Heart right ventricle (tissue), 16 donors: ENCODE data around the gene PLA2G4C. TPM values are rescaled to one million over a fixed set of nuclear protein-coding genes. Genes with fewer than 3 reads are reported as not detected.

Source experiments
- ATAC-seq, 8 donors: fragments of 200-7000 bp; cut with Tn5 transposase; one replicate each; pipeline ENCODE4 v1.9.1; 2020; ENCODE audit warnings: mild to moderate bottlenecking in 8 of 8, moderate library complexity in 8 of 8, moderate number of reproducible peaks in 1 of 8
- DNase-seq, 2 donors: peaks; one replicate each; pipeline ENCODE4 v3.0.0-alpha.2; 2020
- H3K27ac ChIP-seq, 10 donors: fragments of 200-600 bp; sonication (generic) in 2 of 10; one replicate each; pipeline versions ENCODE4 v1.5.0 to v1.8.0; 2020 to 2022; ENCODE audit warnings: mild to moderate bottlenecking in 3 of 10
- H3K27me3 ChIP-seq, 7 donors: fragments of 200-600 bp; one replicate each; pipeline ENCODE4 v1.8.0; 2021 to 2022; ENCODE audit warnings: mild to moderate bottlenecking in 2 of 7
- H3K36me3 ChIP-seq, 9 donors: fragments of 200-600 bp; sonication (generic) in 1 of 9; one replicate each; pipeline versions ENCODE4 v1.5.0 to v1.8.0; 2020 to 2022; ENCODE audit warnings: mild to moderate bottlenecking in 2 of 9
- H3K4me1 ChIP-seq, 9 donors: fragments of 200-600 bp; sonication (generic) in 1 of 9; one replicate each; pipeline versions ENCODE4 v1.5.0 to v1.8.0; 2020 to 2022; ENCODE audit warnings: mild to moderate bottlenecking in 4 of 9
- H3K4me3 ChIP-seq, 10 donors: fragments of 200-600 bp; sonication (generic) in 2 of 10; one replicate each; pipeline versions ENCODE4 v1.5.0 to v1.8.0; 2020 to 2022; ENCODE audit warnings: mild to moderate bottlenecking in 7 of 10, moderate library complexity in 2 of 10
- H3K9me3 ChIP-seq, 11 donors: fragments of 200-600 bp in 10 of 11; sonication (generic) in 2 of 11; one replicate each; pipeline versions ENCODE4 v1.5.0 to v1.8.0; 2013 to 2022; ENCODE audit warnings: mild to moderate bottlenecking in 2 of 11, control low read depth in 1 of 11, moderate library complexity in 1 of 11
- WGBS, 2 donors: extraction: QIAGEN DNeasy Blood & Tissue Kit; methylation state at CpG; one replicate each; pipeline ENCODE4 v1.1.7; 2013; ENCODE audit warnings: inconsistent platforms in 1 of 2; 5-methylcytosine and 5-hydroxymethylcytosine counted together
- intact Hi-C, 10 donors: fragments of 100-400 bp; cut with DNase I; formaldehyde crosslinking; loops; one replicate each; pipeline versions ENCODE4 v1.11.1 to v1.14.2; 2022
- polyA plus RNA-seq, 2 donors: library from polyadenylated mRNA; stranded (reverse); fragments of 200-250 nt; gene quantifications; one replicate each; pipeline ENCODE4 v1.2.3, GENCODE V29; 2013
- total RNA-seq, 10 donors: library from RNA; stranded (reverse); fragmentation: NEBNext Ultra II Directional in 3 of 10; extraction: Animal tissue kit (Norgen Biotek cat#: 25700) in 3 of 10; gene quantifications; one replicate each; pipeline versions ENCODE4 v1.2.1 to v1.2.4, GENCODE V29; 2021 to 2023
- TF ChIP-seq, protein P1 (sequence below), 9 donors: fragments of 200-600 bp; sonication (generic) in 2 of 9; IDR thresholded peaks; one replicate each; pipeline versions ENCODE4 v1.5.0 to v1.8.0; 2021 to 2022; ENCODE audit warnings: antibody characterized with exemption in 9 of 9, mild to moderate bottlenecking in 5 of 9, moderate library complexity in 1 of 9
- donor health status: Arrhythmogenic right ventricular cardiomyopathy.
- donor health status: ischemic (EF 13 %, LVEDD 7.1; RV severe dilation, severe dysfunction).
- donor health status: healthy with polysubstance abuse.
- donor health status: DM: no; HTN: yes; CAD: no.
- donor health status: DM: no; HTN: no; CAD: no.
- donor health status: ischemic (EF 25% LVEDD 6.9; RV normal size, moderate dysfunction).
- donor health status: ischemic (EF 25% LVEDD 5.7; RV mildly dilated, moderate dysfunction).
- donor health status: healthy.
- donor health status: DM: yes; HTN: yes; CAD: no.
- donor health status: Ischemic cardiomyopathy.
- donor health status: ischemic (EF 35%, LVEDD 5.7; RV mildly dilated, moderate dysfunction).
- donor health status: nonischemic (EF 11% LVEDD 7.7; RV severe dilation, severe dysfunction).
- donor health status: DM: yes; HTN: yes; CAD: no.
- donor health status: PGD.
- donor health status: ischemic (EF 29% LVEDD 5.4; RV normal size, mild dysfunction).
- donor health status: nonischemic (EF 23%, LVEDD 6.1; RV moderate dilation, normal function).

PLA2G4C gene
- total and polyA plus RNA-seq, 12 donors = 15.0 to 71.2 (median 46.3) TPM

DNA sequence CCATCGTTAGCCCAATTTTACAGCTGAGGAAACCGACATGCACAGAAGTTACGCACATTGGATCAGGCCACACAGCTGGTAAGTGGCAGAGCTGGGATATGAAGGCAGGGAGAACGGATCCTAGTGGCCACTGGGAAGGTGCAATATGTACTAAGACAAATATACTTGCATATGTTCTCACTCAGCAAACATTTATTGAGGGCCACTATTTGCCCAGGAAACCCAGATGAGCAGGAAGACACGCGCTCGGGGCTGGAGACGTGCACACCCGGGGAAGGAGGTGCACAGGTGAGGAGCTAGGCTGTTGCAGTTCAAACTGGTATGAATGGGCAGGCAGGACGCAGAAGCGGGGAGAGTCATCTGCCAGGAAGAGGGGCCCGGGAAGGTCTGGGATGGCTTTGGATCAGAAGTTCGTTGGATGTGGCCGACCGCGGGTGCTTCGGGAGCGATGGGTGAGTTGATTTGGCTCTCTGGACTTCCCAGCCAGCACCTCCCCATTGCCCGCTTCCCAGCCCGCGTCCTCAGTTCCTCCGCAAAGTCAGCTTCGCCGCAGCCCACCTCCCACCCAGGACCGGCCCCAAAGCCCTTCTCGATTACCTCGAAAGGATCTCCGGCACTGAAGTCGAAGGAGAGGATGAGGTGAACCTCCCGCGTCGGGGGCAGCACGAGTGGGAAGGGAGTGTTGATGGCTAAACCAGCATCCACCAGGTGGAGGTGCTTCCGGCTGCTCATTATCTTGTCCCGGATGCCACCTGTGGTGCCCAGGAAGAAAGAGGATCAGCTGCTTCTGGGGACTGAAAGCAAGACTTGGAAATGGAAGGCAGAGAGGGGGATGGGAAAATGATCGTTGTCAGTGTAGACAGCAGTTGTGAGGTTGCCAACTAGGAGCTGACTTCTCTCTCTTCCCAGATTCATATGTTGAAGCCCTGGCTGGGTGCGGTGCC lies 48.9 kb downstream of the PLA2G4C start:
- Histone ChIP-seq H3K27ac (no peak overlapping the region), H3K4me3 (no peak overlapping the region), H3K36me3 (peaks cover 0 to 82% (median 11%) of the 10 kb centered on the region in 9 donors), H3K9me3 (no peaks in the 10 kb centered on the region), H3K4me1 (no peaks in the 10 kb centered on the region), H3K27me3 (no peaks in the 10 kb centered on the region)
- DNase-seq (no peak), ATAC-seq (no peak)
- intact Hi-C loops = no loop called here
- TF ChIP-seq, protein P1, sequence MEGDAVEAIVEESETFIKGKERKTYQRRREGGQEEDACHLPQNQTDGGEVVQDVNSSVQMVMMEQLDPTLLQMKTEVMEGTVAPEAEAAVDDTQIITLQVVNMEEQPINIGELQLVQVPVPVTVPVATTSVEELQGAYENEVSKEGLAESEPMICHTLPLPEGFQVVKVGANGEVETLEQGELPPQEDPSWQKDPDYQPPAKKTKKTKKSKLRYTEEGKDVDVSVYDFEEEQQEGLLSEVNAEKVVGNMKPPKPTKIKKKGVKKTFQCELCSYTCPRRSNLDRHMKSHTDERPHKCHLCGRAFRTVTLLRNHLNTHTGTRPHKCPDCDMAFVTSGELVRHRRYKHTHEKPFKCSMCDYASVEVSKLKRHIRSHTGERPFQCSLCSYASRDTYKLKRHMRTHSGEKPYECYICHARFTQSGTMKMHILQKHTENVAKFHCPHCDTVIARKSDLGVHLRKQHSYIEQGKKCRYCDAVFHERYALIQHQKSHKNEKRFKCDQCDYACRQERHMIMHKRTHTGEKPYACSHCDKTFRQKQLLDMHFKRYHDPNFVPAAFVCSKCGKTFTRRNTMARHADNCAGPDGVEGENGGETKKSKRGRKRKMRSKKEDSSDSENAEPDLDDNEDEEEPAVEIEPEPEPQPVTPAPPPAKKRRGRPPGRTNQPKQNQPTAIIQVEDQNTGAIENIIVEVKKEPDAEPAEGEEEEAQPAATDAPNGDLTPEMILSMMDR (IDR thresholded peaks at IDR 0.05) = no peak
- 61 to 69% methylated on average over 37 of the region's 37 CpGs for WGBS, 2 donors

DNA sequence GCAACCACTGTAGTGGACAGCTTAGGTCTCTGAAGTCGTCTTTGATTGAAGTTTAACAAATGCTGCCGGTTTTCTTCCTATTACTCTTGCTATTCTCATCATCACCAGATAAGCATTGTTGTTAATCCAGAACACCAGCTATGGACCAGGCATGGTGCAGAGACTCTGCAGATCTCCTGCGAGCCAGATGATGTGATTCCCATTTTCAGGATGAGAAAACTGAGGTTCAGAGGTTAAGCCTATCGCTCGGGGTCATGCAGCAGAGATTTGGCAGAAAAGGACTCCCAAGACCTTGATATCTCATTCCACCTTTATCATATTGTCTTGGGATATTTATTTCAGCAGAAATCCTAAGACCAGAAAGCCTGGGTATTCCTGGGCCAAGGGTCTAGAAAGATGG lies 50.2 kb downstream of the PLA2G4C start:
- DNase-seq (no peak), ATAC-seq (no peak)
- Histone ChIP-seq H3K9me3 (no peaks in the 10 kb centered on the region), H3K27me3 (no peaks in the 10 kb centered on the region), H3K27ac (no peak overlapping the region), H3K4me3 (no peak overlapping the region), H3K36me3 (peaks cover 0 to 81% (median 7%) of the 10 kb centered on the region in 9 donors), H3K4me1 (no peaks in the 10 kb centered on the region)
- WGBS, 2 donors = 91 to 94% methylated on average over 5 of the region's 5 CpGs
- intact Hi-C loops = no loop called here
- TF ChIP-seq, protein P1 (IDR thresholded peaks at IDR 0.05) = no peak

DNA sequence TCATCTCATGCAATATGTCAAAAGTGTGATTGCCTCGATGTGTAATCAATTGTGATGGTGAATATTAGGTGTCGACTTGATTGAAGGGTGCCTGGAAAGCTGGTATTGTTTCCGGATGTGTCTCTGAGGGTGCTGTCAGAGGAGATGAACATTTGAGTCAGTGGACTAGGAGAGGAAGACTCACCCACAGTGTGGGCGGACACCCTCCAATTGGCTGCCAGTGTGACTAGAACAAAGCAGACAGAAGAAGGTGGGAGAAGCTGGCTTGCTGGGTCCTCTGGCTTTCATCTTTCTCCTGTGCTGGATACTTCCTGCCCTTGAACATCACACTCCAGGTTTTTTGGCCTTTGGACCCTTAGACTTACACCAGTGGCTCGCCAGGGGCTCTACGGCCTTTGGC lies 51.3 kb downstream of the PLA2G4C start:
- WGBS, 2 donors = 92 to 94% methylated on average over 6 of the region's 6 CpGs
- intact Hi-C loops = loop anchor here in 1 of 10 donors (10.0 kb wide), 1 partner anchor 605 kb away; no protein-coding TSS in a partner anchor
- TF ChIP-seq, protein P1 (IDR thresholded peaks at IDR 0.05) = no peak

DNA sequence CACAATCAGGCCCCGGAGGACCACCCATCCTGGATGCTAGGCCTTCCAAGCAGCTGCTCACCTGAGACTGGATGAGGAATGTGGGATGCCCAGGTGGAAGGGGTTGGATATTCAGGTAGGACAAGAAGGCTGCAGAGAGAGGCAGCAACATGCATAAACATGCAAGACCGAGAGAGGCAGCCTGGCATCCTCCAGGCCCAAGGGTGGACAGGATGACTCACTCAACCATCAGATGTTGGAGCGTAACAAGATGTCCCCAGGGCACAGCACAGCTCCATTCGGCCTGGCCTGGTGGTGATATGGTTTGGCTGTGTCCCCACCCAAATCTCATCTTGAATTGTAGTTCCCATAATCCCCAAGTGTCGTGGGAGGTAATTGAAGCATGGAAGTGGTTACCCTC lies 56.8 kb downstream of the PLA2G4C start:
- no peak for DNase-seq
- Histone ChIP-seq H3K27me3 (no peaks in the 10 kb centered on the region), H3K36me3 (peaks cover 0 to 88% (median 18%) of the 10 kb centered on the region in 9 donors), H3K4me1 (no peaks in the 10 kb centered on the region), H3K27ac (no peak overlapping the region), H3K4me3 (no peak overlapping the region), H3K9me3 (no peaks in the 10 kb centered on the region)
- TF ChIP-seq, protein P1 (IDR thresholded peaks at IDR 0.05) = no peak
- intact Hi-C loops = loop anchor here in 1 of 10 donors (10.0 kb wide), 1 partner anchor 599 kb away; no protein-coding TSS in a partner anchor
- WGBS, 2 donors = 85 to 92% methylated on average over 5 of the region's 5 CpGs
- no peak for ATAC-seq

More for the DNA sequence above, 51.3 kb downstream of the PLA2G4C start:
- ATAC-seq (no peak), DNase-seq (no peak)
- H3K4me1 ChIP-seq = no peaks in the 10 kb centered on the region
- no peak overlapping the region for H3K4me3 ChIP-seq
- no peak overlapping the region for H3K27ac ChIP-seq
- H3K27me3 ChIP-seq = no peaks in the 10 kb centered on the region
- peaks cover 0 to 81% (median 7%) of the 10 kb centered on the region in 9 donors for H3K36me3 ChIP-seq
- H3K9me3 ChIP-seq = no peaks in the 10 kb centered on the region
